ENCODE results near the gene PAX5. TPM values are rescaled to one million over a fixed set of nuclear protein-coding genes. Genes with fewer than 3 reads are reported as not detected.

Gene PAX5
- total RNA-seq, 1 experiment from 2014 or later, result 6.6 TPM

DNA sequence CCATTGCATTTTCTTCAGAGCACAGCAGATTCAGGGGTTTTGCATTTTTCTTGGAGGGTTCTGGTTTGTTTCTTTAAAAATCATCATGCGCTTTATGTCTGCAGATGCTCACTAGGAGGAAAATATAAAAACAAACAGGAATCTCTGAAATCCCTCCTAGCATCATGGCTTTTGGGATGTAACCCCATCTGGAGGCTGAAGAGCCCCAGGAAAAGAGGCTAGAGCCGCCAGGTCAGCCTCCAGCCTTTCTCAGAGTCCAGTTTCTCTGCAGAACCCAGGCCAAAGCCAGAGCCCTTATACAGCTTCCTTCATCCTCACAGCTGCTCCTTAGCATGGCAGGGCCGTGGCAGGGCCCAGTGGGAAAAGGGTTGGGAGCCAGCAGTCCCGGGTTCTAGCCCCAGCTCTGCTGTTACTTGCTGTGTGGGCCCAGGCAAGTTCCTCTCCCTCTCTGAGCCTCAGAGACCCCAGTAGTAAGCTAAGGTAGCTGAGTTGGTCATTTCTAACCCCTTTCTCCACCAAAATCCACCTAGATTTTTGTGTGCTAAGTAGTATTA lies 62.1 kb downstream of the PAX5 start:
- DNase-seq (ENCODE audit: low spot score) (no peak), ATAC-seq (no peak)
- no peaks in the 10 kb centered on the region for H3K9me3 Mint-ChIP-seq
- H3K27me3 Mint-ChIP-seq (ENCODE audit: low read depth), result no peaks in the 10 kb centered on the region
- no peak overlapping the region for H3K4me3 Mint-ChIP-seq
- no peaks in the 10 kb centered on the region for H3K36me3 Mint-ChIP-seq
- CTCF ChIA-PET, result interaction anchor here (1.2 to 4.9 kb wide), 5 partner anchors 8 to 439 kb away, joined by 3 to 37 read pairs (median 3); no protein-coding TSS in a partner anchor
- H3K27ac Mint-ChIP-seq, result no peak overlapping the region
- no peak for TF ChIP-seq MXD4 (CRISPR knock-in tag; IDR thresholded peaks at IDR 0.05; ENCODE audit: borderline replicate concordance)
- TF ChIP-seq, protein P1, sequence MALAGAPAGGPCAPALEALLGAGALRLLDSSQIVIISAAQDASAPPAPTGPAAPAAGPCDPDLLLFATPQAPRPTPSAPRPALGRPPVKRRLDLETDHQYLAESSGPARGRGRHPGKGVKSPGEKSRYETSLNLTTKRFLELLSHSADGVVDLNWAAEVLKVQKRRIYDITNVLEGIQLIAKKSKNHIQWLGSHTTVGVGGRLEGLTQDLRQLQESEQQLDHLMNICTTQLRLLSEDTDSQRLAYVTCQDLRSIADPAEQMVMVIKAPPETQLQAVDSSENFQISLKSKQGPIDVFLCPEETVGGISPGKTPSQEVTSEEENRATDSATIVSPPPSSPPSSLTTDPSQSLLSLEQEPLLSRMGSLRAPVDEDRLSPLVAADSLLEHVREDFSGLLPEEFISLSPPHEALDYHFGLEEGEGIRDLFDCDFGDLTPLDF (CRISPR knock-in tag; IDR thresholded peaks at IDR 0.05), result no peak
- TF ChIP-seq, protein P2, sequence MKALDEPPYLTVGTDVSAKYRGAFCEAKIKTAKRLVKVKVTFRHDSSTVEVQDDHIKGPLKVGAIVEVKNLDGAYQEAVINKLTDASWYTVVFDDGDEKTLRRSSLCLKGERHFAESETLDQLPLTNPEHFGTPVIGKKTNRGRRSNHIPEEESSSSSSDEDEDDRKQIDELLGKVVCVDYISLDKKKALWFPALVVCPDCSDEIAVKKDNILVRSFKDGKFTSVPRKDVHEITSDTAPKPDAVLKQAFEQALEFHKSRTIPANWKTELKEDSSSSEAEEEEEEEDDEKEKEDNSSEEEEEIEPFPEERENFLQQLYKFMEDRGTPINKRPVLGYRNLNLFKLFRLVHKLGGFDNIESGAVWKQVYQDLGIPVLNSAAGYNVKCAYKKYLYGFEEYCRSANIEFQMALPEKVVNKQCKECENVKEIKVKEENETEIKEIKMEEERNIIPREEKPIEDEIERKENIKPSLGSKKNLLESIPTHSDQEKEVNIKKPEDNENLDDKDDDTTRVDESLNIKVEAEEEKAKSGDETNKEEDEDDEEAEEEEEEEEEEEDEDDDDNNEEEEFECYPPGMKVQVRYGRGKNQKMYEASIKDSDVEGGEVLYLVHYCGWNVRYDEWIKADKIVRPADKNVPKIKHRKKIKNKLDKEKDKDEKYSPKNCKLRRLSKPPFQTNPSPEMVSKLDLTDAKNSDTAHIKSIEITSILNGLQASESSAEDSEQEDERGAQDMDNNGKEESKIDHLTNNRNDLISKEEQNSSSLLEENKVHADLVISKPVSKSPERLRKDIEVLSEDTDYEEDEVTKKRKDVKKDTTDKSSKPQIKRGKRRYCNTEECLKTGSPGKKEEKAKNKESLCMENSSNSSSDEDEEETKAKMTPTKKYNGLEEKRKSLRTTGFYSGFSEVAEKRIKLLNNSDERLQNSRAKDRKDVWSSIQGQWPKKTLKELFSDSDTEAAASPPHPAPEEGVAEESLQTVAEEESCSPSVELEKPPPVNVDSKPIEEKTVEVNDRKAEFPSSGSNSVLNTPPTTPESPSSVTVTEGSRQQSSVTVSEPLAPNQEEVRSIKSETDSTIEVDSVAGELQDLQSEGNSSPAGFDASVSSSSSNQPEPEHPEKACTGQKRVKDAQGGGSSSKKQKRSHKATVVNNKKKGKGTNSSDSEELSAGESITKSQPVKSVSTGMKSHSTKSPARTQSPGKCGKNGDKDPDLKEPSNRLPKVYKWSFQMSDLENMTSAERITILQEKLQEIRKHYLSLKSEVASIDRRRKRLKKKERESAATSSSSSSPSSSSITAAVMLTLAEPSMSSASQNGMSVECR (CRISPR knock-in tag; IDR thresholded peaks at IDR 0.05; ENCODE audit: borderline replicate concordance), result no peak
- TF ChIP-seq, protein P3, sequence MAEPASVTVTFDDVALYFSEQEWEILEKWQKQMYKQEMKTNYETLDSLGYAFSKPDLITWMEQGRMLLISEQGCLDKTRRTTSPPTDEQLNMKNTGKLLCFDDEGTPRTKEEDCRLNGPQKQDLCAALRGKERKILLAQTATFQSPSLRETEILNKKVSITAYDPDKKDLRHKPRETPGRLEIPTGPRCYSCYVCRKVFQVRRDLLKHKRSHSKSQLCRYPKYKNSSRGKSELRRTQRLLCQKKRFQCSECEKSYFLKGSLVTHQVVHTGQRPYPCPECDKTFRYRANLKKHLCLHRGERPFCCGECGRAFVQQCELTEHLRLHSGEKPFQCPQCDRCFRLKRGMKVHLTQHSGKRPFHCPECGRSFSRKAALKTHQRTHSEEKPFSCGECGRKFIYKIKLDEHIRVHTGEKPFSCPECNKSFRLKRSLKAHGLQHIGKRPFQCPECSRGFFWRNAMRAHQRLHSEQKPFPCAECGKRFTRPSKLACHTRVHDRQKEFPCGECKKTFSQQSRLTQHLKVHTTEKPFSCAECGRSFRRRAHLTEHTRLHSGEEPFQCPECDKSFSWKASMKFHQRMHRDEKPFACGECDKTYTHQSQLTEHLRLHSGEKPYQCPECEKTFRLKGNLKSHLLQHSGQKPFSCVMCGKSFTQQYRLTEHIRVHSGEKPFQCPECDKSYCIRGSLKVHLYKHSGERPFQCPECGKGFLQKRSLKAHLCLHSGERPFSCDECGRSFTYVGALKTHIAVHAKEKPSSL (CRISPR knock-in tag; conservative IDR thresholded peaks at IDR 0.05), result no peak
- TF ChIP-seq, protein P4, sequence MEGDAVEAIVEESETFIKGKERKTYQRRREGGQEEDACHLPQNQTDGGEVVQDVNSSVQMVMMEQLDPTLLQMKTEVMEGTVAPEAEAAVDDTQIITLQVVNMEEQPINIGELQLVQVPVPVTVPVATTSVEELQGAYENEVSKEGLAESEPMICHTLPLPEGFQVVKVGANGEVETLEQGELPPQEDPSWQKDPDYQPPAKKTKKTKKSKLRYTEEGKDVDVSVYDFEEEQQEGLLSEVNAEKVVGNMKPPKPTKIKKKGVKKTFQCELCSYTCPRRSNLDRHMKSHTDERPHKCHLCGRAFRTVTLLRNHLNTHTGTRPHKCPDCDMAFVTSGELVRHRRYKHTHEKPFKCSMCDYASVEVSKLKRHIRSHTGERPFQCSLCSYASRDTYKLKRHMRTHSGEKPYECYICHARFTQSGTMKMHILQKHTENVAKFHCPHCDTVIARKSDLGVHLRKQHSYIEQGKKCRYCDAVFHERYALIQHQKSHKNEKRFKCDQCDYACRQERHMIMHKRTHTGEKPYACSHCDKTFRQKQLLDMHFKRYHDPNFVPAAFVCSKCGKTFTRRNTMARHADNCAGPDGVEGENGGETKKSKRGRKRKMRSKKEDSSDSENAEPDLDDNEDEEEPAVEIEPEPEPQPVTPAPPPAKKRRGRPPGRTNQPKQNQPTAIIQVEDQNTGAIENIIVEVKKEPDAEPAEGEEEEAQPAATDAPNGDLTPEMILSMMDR (IDR thresholded peaks at IDR 0.05), result no peak
- TF ChIP-seq SMAD3 (CRISPR knock-in tag; IDR thresholded peaks at IDR 0.05; ENCODE audit: borderline replicate concordance), result no peak
- no peak for TF ChIP-seq ZNF219 (CRISPR knock-in tag; IDR thresholded peaks at IDR 0.05; ENCODE audit: borderline replicate concordance)
- TF ChIP-seq, protein P5, sequence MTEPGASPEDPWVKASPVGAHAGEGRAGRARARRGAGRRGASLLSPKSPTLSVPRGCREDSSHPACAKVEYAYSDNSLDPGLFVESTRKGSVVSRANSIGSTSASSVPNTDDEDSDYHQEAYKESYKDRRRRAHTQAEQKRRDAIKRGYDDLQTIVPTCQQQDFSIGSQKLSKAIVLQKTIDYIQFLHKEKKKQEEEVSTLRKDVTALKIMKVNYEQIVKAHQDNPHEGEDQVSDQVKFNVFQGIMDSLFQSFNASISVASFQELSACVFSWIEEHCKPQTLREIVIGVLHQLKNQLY (CRISPR knock-in tag; IDR thresholded peaks at IDR 0.05), result no peak
- TF ChIP-seq IRF2 (CRISPR knock-in tag; IDR thresholded peaks at IDR 0.05; ENCODE audit: borderline replicate concordance, low read depth), result no peak
- TF ChIP-seq HMGA2 (CRISPR knock-in tag; IDR thresholded peaks at IDR 0.05), result no peak
- TF ChIP-seq ZNF671 (CRISPR knock-in tag; IDR thresholded peaks at IDR 0.05), result no peak
- no peak for TF ChIP-seq ZBTB21 (CRISPR knock-in tag; IDR thresholded peaks at IDR 0.05; ENCODE audit: borderline replicate concordance)
- TF ChIP-seq MYBL2 (CRISPR knock-in tag; IDR thresholded peaks at IDR 0.05), result no peak
- TF ChIP-seq, protein P6, sequence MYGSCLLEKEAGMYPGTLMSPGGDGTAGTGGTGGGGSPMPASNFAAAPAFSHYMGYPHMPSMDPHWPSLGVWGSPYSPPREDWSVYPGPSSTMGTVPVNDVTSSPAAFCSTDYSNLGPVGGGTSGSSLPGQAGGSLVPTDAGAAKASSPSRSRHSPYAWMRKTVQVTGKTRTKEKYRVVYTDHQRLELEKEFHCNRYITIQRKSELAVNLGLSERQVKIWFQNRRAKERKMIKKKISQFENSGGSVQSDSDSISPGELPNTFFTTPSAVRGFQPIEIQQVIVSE (CRISPR knock-in tag; IDR thresholded peaks at IDR 0.05; ENCODE audit: borderline replicate concordance), result no peak
- TF ChIP-seq ESRRA (CRISPR knock-in tag; IDR thresholded peaks at IDR 0.05; ENCODE audit: borderline replicate concordance), result no peak
- no peak for TF ChIP-seq ATF1 (CRISPR knock-in tag; IDR thresholded peaks at IDR 0.05)
- POLR2A ChIA-PET, result no interaction called here
- H3K4me1 Mint-ChIP-seq, result no peaks in the 10 kb centered on the region

Measured in WTC11 (cell line).